Psoas muscle (tissue), 8 donors: ENCODE measurements around the gene HSF2BP. TPM values are rescaled to one million over a fixed set of nuclear protein-coding genes. Genes with fewer than 3 reads are reported as not detected.

Experiments
- ATAC-seq, 4 donors: fragments of 200-7000 bp; cut with Tn5 transposase; one replicate each; pipeline ENCODE4 v1.9.1; 2020; ENCODE audit warnings: moderate library complexity in 3 of 4, mild to moderate bottlenecking in 2 of 4
- DNase-seq, 2 donors: peaks; one replicate each; pipeline ENCODE4 v3.0.0-alpha.2; 2020
- H3K27ac ChIP-seq: fragments of 200-600 bp; one replicate; pipeline ENCODE4 v1.8.0; 2022
- H3K27me3 ChIP-seq, 3 donors: fragments of 200-600 bp in 1 of 3; one replicate each; pipeline versions ENCODE4 v1.6.1 to v1.8.0; 2013 to 2022; ENCODE audit warnings: low read length in 2 of 3, mild to moderate bottlenecking in 2 of 3, moderate library complexity in 1 of 3; ENCODE audit not compliant: insufficient read depth in 3 of 3
- H3K36me3 ChIP-seq, 2 donors: fragments of 200-600 bp in 1 of 2; one replicate each; pipeline versions ENCODE4 v1.6.1 to v1.8.0; 2013 to 2022; ENCODE audit warnings: low read depth in 1 of 2, mild to moderate bottlenecking in 1 of 2, moderate library complexity in 1 of 2; ENCODE audit not compliant: insufficient read depth in 1 of 2
- H3K4me1 ChIP-seq: fragments of 200-600 bp; one replicate; pipeline ENCODE4 v1.8.0; 2022
- H3K4me3 ChIP-seq: fragments of 200-600 bp; one replicate; pipeline ENCODE4 v1.8.0; 2022; ENCODE audit warnings: mild to moderate bottlenecking
- H3K9me3 ChIP-seq: fragments of 200-600 bp; one replicate; pipeline ENCODE4 v1.8.0; 2022
- CTCF ChIP-seq: fragments of 200-600 bp; IDR thresholded peaks from one replicate; pipeline ENCODE4 v1.8.0; 2022; ENCODE audit warnings: antibody characterized with exemption
- WGBS, 3 donors: extraction: QIAGEN DNeasy Blood & Tissue Kit; methylation state at CpG; one replicate each; pipeline versions ENCODE4 v1.1.6 to v1.1.7; 2013; 5-methylcytosine and 5-hydroxymethylcytosine counted together
- intact Hi-C, 2 donors: fragments of 100-400 bp; cut with DNase I; formaldehyde crosslinking; loops; one replicate each; pipeline versions ENCODE4 v1.11.0 to v1.14.2; 2022
- polyA plus RNA-seq, 3 donors: library from polyadenylated mRNA; stranded (reverse); fragments of 200-250 nt; gene quantifications; one replicate each; pipeline ENCODE4 v1.2.3, GENCODE V29; 2013
- total RNA-seq, 4 donors: library from RNA; stranded (reverse); fragmentation: NEBNext Ultra II Directional in 2 of 4; extraction: Animal tissue kit (Norgen Biotek cat#: 25700) in 2 of 4; gene quantifications; one replicate each; pipeline versions ENCODE4 v1.2.1 to v1.2.4, GENCODE V29; 2021 to 2023
- donor health status: healthy with polysubstance abuse.
- donor health status: DM: no; HTN: no; CAD: no; lungs with moderate emphysema.
- donor health status: Bipolar disorder and iron deficiency.
- donor health status: healthy.
- donor health status: DM: yes; HTN: yes; CAD: no.
- donor health status: DM: no; HTN: no; CAD: no.
- donor health status: DM: no; HTN: no; CAD: no.
- donor health status: DM: yes; HTN: yes; CAD: no.

HSF2BP gene
- total and polyA plus RNA-seq, 7 donors = 0.16 to 1.7 (median 0.28) TPM; not detected in 1

DNA sequence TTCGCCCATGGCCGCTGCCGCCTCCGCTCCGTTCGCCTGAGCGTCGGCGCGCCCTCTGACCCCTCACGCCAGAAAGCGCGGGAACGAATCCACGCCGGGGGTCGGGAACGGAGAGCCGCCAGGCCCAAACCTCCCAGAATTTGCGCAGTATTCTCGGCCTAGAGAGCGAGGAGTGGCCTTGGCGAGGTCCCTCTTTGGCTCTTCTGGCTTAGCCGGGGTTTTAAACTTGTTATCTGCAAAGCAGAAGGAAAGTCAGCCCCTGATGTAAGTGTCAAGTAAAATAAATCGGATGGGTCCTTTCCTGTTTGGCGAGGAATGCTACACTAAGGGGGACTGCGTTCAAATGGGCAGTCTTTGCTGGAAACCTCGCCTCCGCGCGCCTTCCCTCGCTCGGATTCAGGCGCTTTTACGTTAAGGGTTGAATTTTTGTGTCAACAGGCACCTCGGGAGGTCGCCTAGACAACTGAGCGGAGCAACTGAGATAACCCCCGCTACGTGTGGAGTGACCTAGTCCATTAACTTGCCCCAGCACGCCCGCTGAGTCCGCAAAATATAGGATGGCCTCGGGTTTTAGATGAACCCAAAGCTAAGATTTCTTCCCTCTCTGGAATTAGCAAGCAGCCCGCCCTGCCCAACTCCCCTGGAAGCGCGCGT, 1.1 kb downstream of the HSF2BP start:
- intact Hi-C loops = loop anchor here in 1 of 2 donors (10.0 kb wide), 1 partner anchor 313 kb away; no protein-coding TSS in a partner anchor
- ATAC-seq (no peak), DNase-seq (no peak)
- H3K27ac ChIP-seq = no peak overlapping the region
- no peaks in the 10 kb centered on the region for H3K27me3 ChIP-seq
- no peak overlapping the region for H3K4me3 ChIP-seq
- WGBS, 3 donors = 94 to 96% (median 94%) methylated on average over 48 of the region's 48 CpGs
- H3K4me1 ChIP-seq = peaks cover 12% of the 10 kb centered on the region
- H3K36me3 ChIP-seq = peaks cover 0 to 9% of the 10 kb centered on the region in 2 donors
- no peak for TF ChIP-seq CTCF
- H3K9me3 ChIP-seq = no peaks in the 10 kb centered on the region

DNA sequence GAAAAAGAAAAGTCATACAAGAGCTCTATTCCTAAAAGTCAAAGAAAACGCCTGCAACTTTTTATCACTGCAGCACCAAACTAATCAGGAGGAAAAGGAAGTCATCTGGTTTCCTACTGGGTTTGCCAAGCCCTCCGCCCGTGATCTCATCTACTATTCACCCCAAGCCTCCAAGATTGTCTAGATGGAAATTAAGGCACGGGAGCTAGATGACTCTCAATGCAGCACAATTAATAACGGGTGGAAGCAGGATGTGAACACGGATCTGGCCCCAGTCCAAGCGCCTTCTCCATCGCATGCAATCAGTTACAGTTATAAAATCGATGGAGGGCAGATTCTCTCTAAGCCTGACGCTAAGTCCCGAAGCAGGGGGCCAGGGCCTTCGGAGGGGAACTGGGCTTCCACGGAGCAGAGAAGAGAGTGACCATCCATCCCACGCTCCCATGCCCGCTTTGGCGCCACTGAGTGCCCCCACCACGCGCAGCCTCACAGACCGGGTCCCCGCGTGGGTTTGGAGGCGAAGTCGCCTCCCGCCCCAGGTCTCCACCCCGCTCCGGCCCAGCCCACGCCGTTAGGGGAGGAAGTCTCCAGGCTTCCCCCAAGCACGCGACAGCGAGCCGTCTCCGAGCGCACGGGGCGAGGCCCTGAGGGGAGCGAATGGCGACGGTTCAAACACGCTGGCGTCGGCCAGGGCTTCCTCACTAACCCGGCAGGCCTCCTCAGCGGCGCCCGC, 1.8 kb downstream of the HSF2BP start:
- intact Hi-C loops = loop anchor here in 1 of 2 donors (10.0 kb wide), 1 partner anchor 313 kb away; no protein-coding TSS in a partner anchor
- peak; percentile 33 to 61 for DNase-seq
- no peak overlapping the region for H3K27ac ChIP-seq
- peaks cover 12% of the 10 kb centered on the region for H3K4me1 ChIP-seq
- peaks cover 0 to 7% of the 10 kb centered on the region in 2 donors for H3K36me3 ChIP-seq
- no peaks in the 10 kb centered on the region for H3K27me3 ChIP-seq
- 71 to 82% (median 80%) methylated on average over 44 to 46 of the region's 46 CpGs for WGBS, 3 donors
- H3K4me3 ChIP-seq = no peak overlapping the region
- no peak for TF ChIP-seq CTCF
- ATAC-seq = no peak
- no peaks in the 10 kb centered on the region for H3K9me3 ChIP-seq

DNA sequence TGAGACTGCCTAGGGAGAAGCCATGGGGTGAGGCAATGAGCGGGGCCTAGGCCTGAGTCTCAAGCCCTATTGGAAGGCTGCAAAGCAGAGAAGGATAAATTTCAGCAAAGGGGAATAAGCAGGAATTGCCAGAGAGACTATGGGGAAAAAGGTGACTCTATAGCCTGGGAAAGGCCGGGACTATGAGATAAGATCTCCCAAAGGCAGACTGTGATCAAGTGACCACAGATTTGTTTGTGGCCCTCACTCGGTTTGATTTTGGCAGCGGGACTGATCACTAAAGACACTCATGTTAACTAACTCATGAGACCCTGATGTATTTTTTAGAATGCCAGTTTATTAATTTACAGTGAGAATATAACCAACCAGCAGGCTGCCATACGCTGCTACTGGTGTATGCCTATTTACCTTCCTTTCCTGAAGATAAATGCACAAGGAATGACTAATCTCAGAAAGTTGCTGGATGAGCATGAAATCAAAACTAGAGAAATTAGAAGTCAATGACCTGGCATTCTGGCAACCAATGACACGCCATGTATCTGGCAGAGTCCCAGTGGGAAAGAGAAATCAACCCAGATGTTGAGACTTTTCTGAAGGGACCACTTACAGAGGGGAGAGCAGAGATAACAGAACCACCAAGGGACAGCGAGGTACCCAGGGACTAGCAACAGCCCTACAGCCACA, 4.3 kb downstream of the HSF2BP start:
- DNase-seq (no peak), ATAC-seq (no peak)
- no peaks in the 10 kb centered on the region for H3K27me3 ChIP-seq
- no peaks in the 10 kb centered on the region for H3K9me3 ChIP-seq
- H3K27ac ChIP-seq = no peak overlapping the region
- no peaks in the 10 kb centered on the region for H3K36me3 ChIP-seq
- H3K4me1 ChIP-seq = no peaks in the 10 kb centered on the region
- intact Hi-C loops = loop anchor here in 1 of 2 donors (10.0 kb wide), 1 partner anchor 310 kb away; no protein-coding TSS in a partner anchor
- TF ChIP-seq CTCF = no peak
- WGBS, 3 donors = 90 to 93% (median 92%) methylated on average over 7 of the region's 7 CpGs
- no peak overlapping the region for H3K4me3 ChIP-seq

DNA sequence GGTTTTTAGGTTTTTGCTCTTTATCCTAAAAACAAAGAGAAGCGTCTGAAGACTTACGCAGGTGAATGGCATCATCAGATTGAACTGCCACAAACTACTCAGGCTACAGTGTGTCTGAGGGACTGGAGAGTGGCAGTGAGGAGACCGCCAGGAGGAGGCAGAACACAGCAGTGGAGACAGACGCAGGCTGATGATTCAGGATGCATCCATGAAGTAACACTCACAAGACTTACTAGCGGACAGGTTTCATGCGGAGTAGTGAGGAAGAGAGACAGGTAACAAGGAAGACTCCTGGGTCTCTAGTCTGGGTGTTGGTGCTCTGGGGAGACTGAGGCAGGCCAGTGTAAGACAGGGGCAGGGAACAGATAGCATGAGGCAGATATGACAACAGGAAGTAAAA, 5.7 kb downstream of the HSF2BP start:
- 95 to 96% (median 95%) methylated on average over 6 of the region's 6 CpGs for WGBS, 3 donors
- no peak overlapping the region for H3K27ac ChIP-seq
- intact Hi-C loops = loop anchor here in 1 of 2 donors (10.0 kb wide), 1 partner anchor 309 kb away; no protein-coding TSS in a partner anchor

More for the DNA sequence above, 5.7 kb downstream of the HSF2BP start:
- H3K9me3 ChIP-seq = no peaks in the 10 kb centered on the region
- no peaks in the 10 kb centered on the region for H3K4me1 ChIP-seq
- H3K27me3 ChIP-seq = no peaks in the 10 kb centered on the region
- no peak for TF ChIP-seq CTCF
- no peaks in the 10 kb centered on the region for H3K36me3 ChIP-seq
- no peak overlapping the region for H3K4me3 ChIP-seq
- no peak for ATAC-seq
- no peak for DNase-seq
